Thyroid gland (tissue), 4 donors: ENCODE data around the gene FAM110A. TPM values are rescaled to one million over a fixed set of nuclear protein-coding genes. Genes with fewer than 3 reads are reported as not detected.
"Not testable (repeated sequence)": the region's sequence is repeated elsewhere in the genome, so short reads cannot be mapped to it uniquely, and the experiment has no call there.

ENCODE experiments used
- DNase-seq, 2 donors: peaks; one replicate each; pipeline ENCODE4 v3.0.0-alpha.2; 2019
- H3K27ac ChIP-seq, 3 donors: fragments of 200-600 bp; sonication (generic); 1 replicate in 2 of 3; 2 replicates in 1 of 3; pipeline ENCODE4 v1.5.1; 2016 to 2019; ENCODE audit warnings: mild to moderate bottlenecking in 1 of 3, moderate library complexity in 1 of 3
- H3K27me3 ChIP-seq: fragments of 200-600 bp; sonication (generic); one replicate; pipeline ENCODE4 v1.5.1; 2019
- H3K36me3 ChIP-seq, 2 donors: fragments of 200-600 bp; sonication (generic); one replicate each; pipeline ENCODE4 v1.5.1; 2016 to 2019
- H3K4me1 ChIP-seq, 2 donors: fragments of 200-600 bp; sonication (generic); one replicate each; pipeline ENCODE4 v1.5.1; 2017 to 2019
- H3K4me3 ChIP-seq, 3 donors: fragments of 200-600 bp; sonication (generic); replicated peaks in 1 of 3; 1 replicate in 2 of 3; 2 replicates in 1 of 3; pipeline ENCODE4 v1.5.1; 2016; ENCODE audit warnings: mild to moderate bottlenecking in 1 of 3
- H3K9me3 ChIP-seq: fragments of 200-600 bp; sonication (generic); one replicate; pipeline ENCODE4 v1.5.1; 2017
- CTCF ChIP-seq, 6 experiments: fragments of 200-600 bp in 3 of 6; fragments of 450-650 bp in 3 of 6; sonication (generic) in 3 of 6; IDR thresholded peaks; one replicate each; pipeline ENCODE4 v1.5.1; 2016 to 2019; ENCODE audit warnings: antibody characterized with exemption in 6 of 6, mild to moderate bottlenecking in 2 of 6, inconsistent platforms in 1 of 6, moderate library complexity in 1 of 6
- POLR2A ChIP-seq, 2 donors: fragments of 450-650 bp; IDR thresholded peaks; one replicate each; pipeline ENCODE4 v1.6.1; 2017; ENCODE audit warnings: antibody characterized with exemption in 2 of 2, mild to moderate bottlenecking in 2 of 2, moderate library complexity in 1 of 2
- WGBS, 2 donors: methylation state at CpG; one replicate each; pipeline ENCODE4 v1.1.5; 2017; 5-methylcytosine and 5-hydroxymethylcytosine counted together
- intact Hi-C: fragments of 100-400 bp; cut with DNase I; formaldehyde crosslinking; loops from one replicate; pipeline ENCODE4 v1.15.1; 2023
- total RNA-seq, 4 donors: library from RNA; depleted of rRNA; stranded (reverse); fragments of >200 nt; gene quantifications; one replicate each; pipeline ENCODE4 v1.2.3, GENCODE V29; 2016

Gene FAM110A
- total RNA-seq, 4 donors from 2014 or later, result 7.0 to 15.5 (median 8.5) TPM

GRCh38 chr20:825710-826421 lies 7.6 kb upstream of the FAM110A start:
- H3K27ac ChIP-seq, result no peak overlapping the region
- no peak overlapping the region for H3K4me3 ChIP-seq
- WGBS, 2 donors, result 81 to 91% methylated on average over 9 of the region's 9 CpGs
- no peak for TF ChIP-seq CTCF (IDR thresholded peaks at IDR 0.05)
- TF ChIP-seq POLR2A (IDR thresholded peaks at IDR 0.05), result no peak
- H3K4me1 ChIP-seq, result no peaks in the 10 kb centered on the region
- H3K27me3 ChIP-seq, result no peaks in the 10 kb centered on the region
- H3K36me3 ChIP-seq, result no peaks in the 10 kb centered on the region
- DNase-seq, result no peak
- intact Hi-C loops, result no loop called here
- H3K9me3 ChIP-seq, result no peaks in the 10 kb centered on the region

GRCh38 chr20:826695-827323 lies 6.7 kb upstream of the FAM110A start:
- Histone ChIP-seq H3K4me1 (no peaks in the 10 kb centered on the region), H3K4me3 (no peak overlapping the region), H3K9me3 (no peaks in the 10 kb centered on the region), H3K27ac (no peak overlapping the region), H3K27me3 (no peaks in the 10 kb centered on the region), H3K36me3 (no peaks in the 10 kb centered on the region)
- intact Hi-C loops, result no loop called here
- TF ChIP-seq CTCF (IDR thresholded peaks at IDR 0.05) (no peak), POLR2A (IDR thresholded peaks at IDR 0.05) (no peak)
- no peak for DNase-seq
- 95 to 96% methylated on average over 7 of the region's 7 CpGs for WGBS, 2 donors

- H3K4me1 ChIP-seq, DNase-seq, H3K27ac ChIP-seq, H3K36me3 ChIP-seq, H3K4me3 ChIP-seq, intact Hi-C loops, H3K9me3 ChIP-seq, H3K27me3 ChIP-seq: not testable (repeated sequence)
- 92 to 93% methylated on average over 8 of the region's 8 CpGs for WGBS, 2 donors
Measured at GRCh38 chr20:827981-828380, 5.5 kb upstream of the FAM110A start.

DNA sequence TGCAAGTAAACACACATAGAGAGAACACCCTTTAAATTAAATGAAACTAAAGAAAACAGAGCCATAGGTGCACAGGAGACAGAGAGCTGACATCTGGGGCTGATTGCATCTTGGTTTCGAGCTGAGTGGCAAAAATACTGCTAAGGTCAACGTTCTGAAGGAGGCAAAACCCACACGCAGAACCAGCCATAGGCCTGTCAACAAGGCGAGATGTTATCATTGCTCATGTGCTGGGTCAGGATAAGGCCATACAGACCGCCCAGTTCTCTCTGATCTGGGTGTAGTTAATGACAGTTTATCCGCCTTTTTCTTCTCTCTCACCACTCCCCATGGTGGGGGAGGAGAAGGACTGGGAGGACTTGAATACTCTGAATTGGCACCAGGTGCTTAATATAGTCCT lies 4.5 kb upstream of the FAM110A start:
- H3K36me3 ChIP-seq, result no peaks in the 10 kb centered on the region
- 61 to 65% methylated on average over 6 of the region's 6 CpGs for WGBS, 2 donors
- no peak overlapping the region for H3K4me3 ChIP-seq
- no peaks in the 10 kb centered on the region for H3K27me3 ChIP-seq
- TF ChIP-seq CTCF (IDR thresholded peaks at IDR 0.05) (no peak), POLR2A (IDR thresholded peaks at IDR 0.05) (no peak)
- H3K9me3 ChIP-seq, result no peaks in the 10 kb centered on the region
- H3K4me1 ChIP-seq, result no peaks in the 10 kb centered on the region
- H3K27ac ChIP-seq, result no peak overlapping the region
- no peak for DNase-seq
- intact Hi-C loops, result no loop called here

DNA sequence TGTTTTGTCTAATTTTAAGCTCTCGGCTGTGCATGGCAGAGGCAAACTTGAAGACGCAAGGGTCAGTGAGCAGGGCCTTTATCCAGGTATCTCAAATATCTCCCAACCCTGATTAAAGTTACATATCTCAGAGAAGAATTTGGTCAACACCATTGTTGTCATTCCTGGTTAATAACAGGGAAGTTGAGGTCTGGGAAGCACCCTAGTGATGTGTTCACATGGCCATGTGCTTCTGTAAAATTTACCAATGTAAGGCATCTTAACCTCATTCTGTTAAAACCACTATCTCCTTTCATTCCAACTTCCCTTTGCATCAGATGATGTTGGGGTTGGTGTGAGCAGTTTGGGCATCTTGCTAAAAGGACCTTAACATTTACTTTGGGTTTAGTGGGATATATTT lies 4.0 kb upstream of the FAM110A start:
- WGBS, 2 donors, result 90 to 92% methylated on average over 2 of the region's 2 CpGs
- H3K27me3 ChIP-seq, result no peaks in the 10 kb centered on the region

More for the DNA sequence above, 4.0 kb upstream of the FAM110A start:
- Histone ChIP-seq H3K36me3 (no peaks in the 10 kb centered on the region), H3K9me3 (no peaks in the 10 kb centered on the region), H3K27ac (no peak overlapping the region), H3K4me1 (peaks cover 5% of the 10 kb centered on the region in 2 donors), H3K4me3 (no peak overlapping the region)
- TF ChIP-seq CTCF (IDR thresholded peaks at IDR 0.05), result no peak
- no peak for TF ChIP-seq POLR2A (IDR thresholded peaks at IDR 0.05)
- intact Hi-C loops, result no loop called here
- no peak for DNase-seq
